GM12878 (cell line): ENCODE results near the gene MRTFB. TPM values are rescaled to one million over a fixed set of nuclear protein-coding genes. Genes with fewer than 3 reads are reported as not detected.

ENCODE experiments used
- ATAC-seq: fragments of 200-7000 bp; cut with Tn5 transposase; 3 replicates; pipeline ENCODE4 v1.9.1; 2020; ENCODE audit warnings: mild to moderate bottlenecking, moderate library complexity
- BruUV-seq: library from RNA; stranded (reverse); fragments of 400-500 nt; replicated peaks from 2 replicates; lab custom pipeline; 2021; lab: Mats Ljungman, UMichigan
- CTCF ChIA-PET: fragments of 300-600 bp; sonication (Branson Sonifier 250); formaldehyde crosslinking; extraction: SDS; loops from one replicate; lab custom pipeline; 2021; ENCODE audit warnings: inconsistent platforms; lab: Yijun Ruan, JAX
- POLR2A ChIA-PET: fragments of 350-600 bp; formaldehyde crosslinking; extraction: SDS; loops from one replicate; lab custom pipeline; 2021; ENCODE audit warnings: inconsistent platforms; lab: Charles Lee
- RAD21 ChIA-PET: fragments of 300-600 bp; sonication (Branson Sonifier 250); formaldehyde crosslinking; loops from one replicate; lab custom pipeline; 2023; ENCODE audit warnings: antibody characterized with exemption; ENCODE audit not compliant: unreplicated experiment; lab: Charles Lee
- SMC1A ChIA-PET: fragments of 300-600 bp; sonication (Branson Sonifier 250); formaldehyde crosslinking; loops from one replicate; lab custom pipeline; 2023; ENCODE audit not compliant: unreplicated experiment, uncharacterized antibody; lab: Charles Lee
- DNase-seq: peaks from one replicate; pipeline ENCODE4 v3.0.0-alpha.2; 2011; ENCODE audit warnings: low read depth, low spot score
- FAIRE-seq: peaks from 3 replicates; lab custom pipeline; 2011; peaks lifted over from hg19 to GRCh38; lab: Jason Lieb, UNC
- H2AFZ ChIP-seq: 2 replicates; pipeline ENCODE4 v1.6.0; 2011; ENCODE audit warnings: low read depth, low read length, control low read depth; ENCODE audit not compliant: control insufficient read depth
- H3K27ac ChIP-seq: 2 replicates; pipeline ENCODE4 v1.5.1; 2011; ENCODE audit warnings: control low read depth; ENCODE audit not compliant: control insufficient read depth, insufficient read depth
- H3K27me3 ChIP-seq, 2 experiments: replicated peaks in 1 of 2; 2 replicates each; pipeline versions ENCODE4 v1.6.0 to v1.6.1; 2011; ENCODE audit warnings: low read length in 1 of 2; ENCODE audit not compliant: control insufficient read depth in 2 of 2, insufficient read depth in 2 of 2
- H3K36me3 ChIP-seq, 2 experiments: 2 replicates each; pipeline ENCODE4 v1.5.1; 2011; ENCODE audit warnings: low read length in 1 of 2; ENCODE audit not compliant: control insufficient read depth in 2 of 2, insufficient read depth in 2 of 2
- H3K4me1 ChIP-seq: 2 replicates; pipeline ENCODE4 v1.6.1; 2011; ENCODE audit warnings: mild to moderate bottlenecking, low read length, moderate library complexity, mixed read lengths; ENCODE audit not compliant: control insufficient read depth, insufficient read depth
- H3K4me2 ChIP-seq: 2 replicates; pipeline ENCODE4 v1.6.0; 2011; ENCODE audit warnings: control low read depth; ENCODE audit not compliant: control insufficient read depth, insufficient read depth
- H3K4me3 ChIP-seq: fragments of 200-600 bp; sonication (generic); 2 replicates; pipeline ENCODE4 v1.5.1; 2016
- H3K79me2 ChIP-seq: 2 replicates; pipeline ENCODE4 v1.6.0; 2011; ENCODE audit warnings: low read length; ENCODE audit not compliant: control insufficient read depth, insufficient read depth
- H3K9ac ChIP-seq: 2 replicates; pipeline ENCODE4 v1.8.0; 2011; ENCODE audit warnings: low read length, control low read depth, mixed read lengths; ENCODE audit not compliant: control insufficient read depth, insufficient read depth
- H3K9me3 ChIP-seq: replicated peaks from 3 replicates; pipeline ENCODE4 v1.5.1; 2011; ENCODE audit warnings: mild to moderate bottlenecking, low read length; ENCODE audit not compliant: control insufficient read depth, insufficient read depth
- H4K20me1 ChIP-seq: 2 replicates; pipeline ENCODE4 v1.6.0; 2011; ENCODE audit not compliant: control insufficient read depth, insufficient read depth
- CBX5 ChIP-seq: sonication (generic); IDR thresholded peaks from 2 replicates; pipeline ENCODE4 v1.6.1; 2016; ENCODE audit warnings: low read depth, moderate library complexity, mild to moderate bottlenecking, inconsistent platforms
- CTCF ChIP-seq, 3 experiments: IDR thresholded peaks in 2 of 3; conservative IDR thresholded peaks in 1 of 3; 2 replicates each; pipeline ENCODE4 v1.5.1; 2011; ENCODE audit warnings: low read depth in 3 of 3, low read length in 3 of 3, mild to moderate bottlenecking in 3 of 3, control low read depth in 2 of 3, moderate library complexity in 2 of 3, inconsistent platforms in 1 of 3, mixed read lengths in 1 of 3; ENCODE audit not compliant: control insufficient read depth in 2 of 3, insufficient read depth in 1 of 3; ENCODE audit errors: extremely low read depth in 1 of 3
- EP300 ChIP-seq, 2 experiments: fragments of 150-350 bp in 1 of 2; IDR thresholded peaks; 2 replicates each; pipeline ENCODE4 v1.6.1; 2011 to 2012; ENCODE audit warnings: low read depth in 2 of 2, low read length in 2 of 2, borderline replicate concordance in 1 of 2, improper control_type of control experiment in 1 of 2, inconsistent platforms in 1 of 2; ENCODE audit not compliant: control insufficient read depth in 1 of 2
- GABPA ChIP-seq: IDR thresholded peaks from 2 replicates; pipeline ENCODE4 v1.6.1; 2014; ENCODE audit warnings: antibody characterized with exemption, low read depth, mild to moderate bottlenecking, inconsistent platforms
- IKZF2 ChIP-seq, 2 experiments: fragments of 450-650 bp; IDR thresholded peaks; 2 replicates each; pipeline ENCODE4 v1.6.1; 2017; ENCODE audit warnings: mild to moderate bottlenecking in 2 of 2, moderate library complexity in 2 of 2
- IRF4 ChIP-seq: IDR thresholded peaks from 2 replicates; pipeline ENCODE4 v1.6.1; 2011; ENCODE audit warnings: low read depth, low read length
- NFXL1 ChIP-seq: fragments of 450-650 bp; IDR thresholded peaks from 2 replicates; pipeline ENCODE4 v1.6.1; 2017; ENCODE audit warnings: antibody characterized with exemption, mild to moderate bottlenecking, borderline replicate concordance
- PKNOX1 ChIP-seq: fragments of 450-650 bp; IDR thresholded peaks from 2 replicates; pipeline ENCODE4 v1.6.1; 2016; ENCODE audit warnings: mild to moderate bottlenecking
- RAD21 ChIP-seq: IDR thresholded peaks from 2 replicates; pipeline ENCODE4 v1.6.1; 2011; ENCODE audit warnings: mild to moderate bottlenecking, low read depth, low read length, moderate library complexity; ENCODE audit not compliant: insufficient read depth
- SMC3 ChIP-seq: IDR thresholded peaks from 2 replicates; pipeline ENCODE4 v1.6.1; 2011; ENCODE audit warnings: low read length, improper control_type of control experiment, borderline replicate concordance
- SUZ12 ChIP-seq: fragments of 200-600 bp; sonication (generic); IDR thresholded peaks from one replicate; pipeline ENCODE4 v1.6.1; 2018; ENCODE audit warnings: antibody characterized with exemption, mild to moderate bottlenecking; ENCODE audit not compliant: unreplicated experiment
- YY1 ChIP-seq: IDR thresholded peaks from 2 replicates; pipeline ENCODE4 v1.6.1; 2011; ENCODE audit warnings: low read depth, mild to moderate bottlenecking, low read length
- ZNF384 ChIP-seq: IDR thresholded peaks from 2 replicates; pipeline ENCODE4 v1.6.1; 2012; ENCODE audit warnings: low read depth, mild to moderate bottlenecking, low read length, improper control_type of control experiment, borderline replicate concordance
- WGBS: methylation state at CpG from one replicate; pipeline ENCODE4 v1.1.6; 2016; ENCODE audit warnings: low lambda C conversion rate; ENCODE audit not compliant: insufficient replicate concordance, insufficient coverage; ENCODE audit errors: missing lambda C conversion rate; 5-methylcytosine and 5-hydroxymethylcytosine counted together
- in situ Hi-C: fragments of 300-500 bp; cut with MboI; formaldehyde crosslinking; loops from 9 replicates; pipeline ENCODE4 v1.14.3; 2018; ENCODE audit warnings: mixed read lengths
- intact Hi-C: fragments of 100-400 bp; cut with micrococcal nuclease; formaldehyde crosslinking; loops from one replicate; pipeline ENCODE4 v1.14.2; 2022; ENCODE audit not compliant: unreplicated experiment
- polyA plus RNA-seq, 11 experiments: library from polyadenylated mRNA; depleted of rRNA in 4 of 11; unstranded in 6 of 11; stranded (reverse) in 5 of 11; fragments of >200 nt; fragmentation: Nextera tagmentation in 4 of 11; fragmentation: Illumina TruSeq in 1 of 11; extraction: Ambion mirVana in 4 of 11; extraction: Trizol in 1 of 11; gene quantifications; 1 replicate in 1 of 11; 2 replicates in 10 of 11; pipeline versions ENCODE4 v1.2.1 to v1.2.3, GENCODE V29; 2011 to 2016; ENCODE audit warnings: inconsistent platforms in 2 of 11, missing spikeins in 2 of 11, low read depth in 1 of 11
- total RNA-seq, 4 experiments: library from RNA; depleted of rRNA in 3 of 4; stranded (reverse); fragments of >200 nt in 3 of 4; fragmentation: Illumina TruSeq in 1 of 4; extraction: Trizol in 1 of 4; gene quantifications; 2 replicates each; pipeline versions ENCODE4 v1.2.1 to v1.2.3, GENCODE V29; 2013 to 2021

Gene MRTFB
- total and polyA plus RNA-seq, 10 of the 15 experiments (the other 5 are each of a cell fraction or from before 2014, with no cell fraction given) = 2.1 to 14.3 (median 8.0) TPM

GRCh38 chr16:14286368-14287230 is 215.5 kb downstream of the MRTFB start (continued):
- no peak for TF ChIP-seq GABPA

- POLR2A ChIA-PET = interaction anchor here (0.6 kb wide), 1 partner anchor 267 kb away, joined by 3 read pairs; no protein-coding TSS in a partner anchor
- no peaks in the 10 kb centered on the region for H3K27me3 ChIP-seq
- WGBS = 45% methylated on average over 9 of the region's 9 CpGs
- SMC1A ChIA-PET = interaction anchor here (1.2 to 2.3 kb wide), 5 partner anchors 11 to 370 kb away, joined by 3 to 6 read pairs (median 4); partner anchors contain the start of gene ERCC4
- no peaks in the 10 kb centered on the region for H3K79me2 ChIP-seq
- TF ChIP-seq CBX5 (peak; percentile 98), SUZ12 (no peak), NFXL1 (0 out of 2 replicates have a peak, but pooled peaks have one; percentile 63), SMC3 (peak; percentile 42), IRF4 (0 out of 2 replicates have a peak, but pooled peaks have one; percentile 32), EP300 (IDR thresholded peaks at IDR 0.05; ENCODE audit: borderline replicate concordance in 1 of 2, control insufficient read depth in 1 of 2, low read depth in 2 of 2, low read length in 2 of 2) (no peak), RAD21 (peak; percentile 48), ZNF384 (no peak), IKZF2 (IDR thresholded peaks at IDR 0.05) (peak in 1 of 2 experiments; percentile 36; a peak in 1 of 4 replicates), PKNOX1 (0 out of 2 replicates have a peak, but pooled peaks have one; percentile 24), YY1 (0 out of 2 replicates have a peak, but pooled peaks have one; percentile 33), CTCF (IDR thresholded peaks at IDR 0.05 in 2 of 3, conservative IDR thresholded peaks at IDR 0.05 in 1 of 3; ENCODE audit: control insufficient read depth in 2 of 3, extremely low read depth in 1 of 3, insufficient read depth in 1 of 3, low read depth in 3 of 3, low read length in 3 of 3) (peak; percentile 34 to 57 (median 54); a peak in 5 of 6 replicates)
- H3K9me3 ChIP-seq = peaks cover 8% of the 10 kb centered on the region
- DNase-seq (no peak), ATAC-seq (no peak), FAIRE-seq (no peak)
- H3K36me3 ChIP-seq = no peaks in the 10 kb centered on the region
- no peak overlapping the region for H3K27ac ChIP-seq
- no TSS peak for BruUV-seq
- H3K4me1 ChIP-seq = peaks cover 8% of the 10 kb centered on the region
- no peak overlapping the region for H3K4me3 ChIP-seq
- no peaks in the 10 kb centered on the region for H4K20me1 ChIP-seq
- no peak overlapping the region for H2AFZ ChIP-seq
- intact Hi-C loops (no loop called here), in situ Hi-C loops (loop anchor here (5.0 kb wide), 2 partner anchors 237 to 368 kb away; partner anchors contain the start of gene ERCC4)
- H3K9ac ChIP-seq = no peak overlapping the region
- CTCF ChIA-PET = interaction anchor here (0.9 to 1.5 kb wide), 2 partner anchors 20 to 370 kb away, joined by 3 read pairs; partner anchors contain the start of gene ERCC4
- RAD21 ChIA-PET = interaction anchor here (1.6 kb wide), 1 partner anchor 367 kb away, joined by 7 read pairs; no protein-coding TSS in a partner anchor
- no peak overlapping the region for H3K4me2 ChIP-seq
These were observed 218.7 kb downstream of the MRTFB start for GRCh38 chr16:14289692-14290340.
